ENCODE measurements around the gene FXYD7. TPM values are rescaled to one million over a fixed set of nuclear protein-coding genes. Genes with fewer than 3 reads are reported as not detected.

FXYD7 gene
- total RNA-seq, 4 donors from 2014 or later, result not detected

DNA sequence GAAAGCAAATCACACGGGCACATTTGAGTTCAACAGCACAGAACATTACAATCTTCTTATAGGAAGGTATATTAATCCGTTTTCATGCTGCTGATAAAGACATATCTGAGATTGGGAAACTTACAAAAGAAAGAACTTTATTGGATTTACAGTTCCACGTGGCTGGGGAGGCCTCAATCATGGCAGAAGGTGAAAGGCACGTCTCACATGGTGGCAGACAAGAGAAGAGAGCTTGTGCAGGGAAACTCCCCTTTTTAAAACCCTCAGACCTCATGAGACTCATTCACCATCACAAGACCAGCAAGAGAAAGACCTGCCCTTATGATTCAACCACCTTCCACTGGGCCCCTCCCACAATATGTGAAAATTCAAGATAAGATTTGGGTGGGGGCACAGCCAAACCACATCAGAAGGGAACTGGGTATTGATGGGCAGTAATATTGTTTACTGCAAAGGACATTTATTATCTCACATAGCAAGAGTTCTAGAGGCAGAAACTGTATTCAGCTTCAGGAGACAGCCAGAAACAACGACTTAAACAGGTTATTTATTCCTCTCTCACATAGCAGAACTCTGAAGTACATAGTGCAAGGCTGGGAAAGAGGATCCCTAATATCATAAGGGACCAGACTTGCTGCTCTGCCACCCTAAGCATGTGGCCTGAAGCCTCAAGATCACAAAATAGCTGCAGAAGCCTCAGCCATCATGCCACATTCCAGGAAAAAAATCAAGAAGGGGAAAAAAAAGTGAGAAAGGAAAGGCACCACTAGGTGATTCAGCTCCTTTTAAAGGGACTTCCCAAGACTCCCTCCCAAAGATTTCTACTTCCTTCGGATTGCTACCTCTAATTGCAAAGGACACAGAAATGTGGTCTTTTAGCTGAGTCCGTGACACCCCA is 34.6 kb downstream of the FXYD7 start:
- no peak overlapping the region for H3K4me3 ChIP-seq
- intact Hi-C loops (cut with DNase I), result no loop called here
- H3K27me3 ChIP-seq, result peaks cover 0 to 3% (median 0%) of the 10 kb centered on the region in 4 donors
- TF ChIP-seq, protein P1, sequence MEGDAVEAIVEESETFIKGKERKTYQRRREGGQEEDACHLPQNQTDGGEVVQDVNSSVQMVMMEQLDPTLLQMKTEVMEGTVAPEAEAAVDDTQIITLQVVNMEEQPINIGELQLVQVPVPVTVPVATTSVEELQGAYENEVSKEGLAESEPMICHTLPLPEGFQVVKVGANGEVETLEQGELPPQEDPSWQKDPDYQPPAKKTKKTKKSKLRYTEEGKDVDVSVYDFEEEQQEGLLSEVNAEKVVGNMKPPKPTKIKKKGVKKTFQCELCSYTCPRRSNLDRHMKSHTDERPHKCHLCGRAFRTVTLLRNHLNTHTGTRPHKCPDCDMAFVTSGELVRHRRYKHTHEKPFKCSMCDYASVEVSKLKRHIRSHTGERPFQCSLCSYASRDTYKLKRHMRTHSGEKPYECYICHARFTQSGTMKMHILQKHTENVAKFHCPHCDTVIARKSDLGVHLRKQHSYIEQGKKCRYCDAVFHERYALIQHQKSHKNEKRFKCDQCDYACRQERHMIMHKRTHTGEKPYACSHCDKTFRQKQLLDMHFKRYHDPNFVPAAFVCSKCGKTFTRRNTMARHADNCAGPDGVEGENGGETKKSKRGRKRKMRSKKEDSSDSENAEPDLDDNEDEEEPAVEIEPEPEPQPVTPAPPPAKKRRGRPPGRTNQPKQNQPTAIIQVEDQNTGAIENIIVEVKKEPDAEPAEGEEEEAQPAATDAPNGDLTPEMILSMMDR (IDR thresholded peaks at IDR 0.05), result no peak
- no peaks in the 10 kb centered on the region for H3K36me3 ChIP-seq
- no peaks in the 10 kb centered on the region for H3K4me1 ChIP-seq
- H3K9me3 ChIP-seq, result no peaks in the 10 kb centered on the region
- H3K27ac ChIP-seq, result no peak overlapping the region
- DNase-seq, result no peak
- WGBS, 2 donors, result 69 to 70% methylated on average over 7 of the region's 7 CpGs

DNA sequence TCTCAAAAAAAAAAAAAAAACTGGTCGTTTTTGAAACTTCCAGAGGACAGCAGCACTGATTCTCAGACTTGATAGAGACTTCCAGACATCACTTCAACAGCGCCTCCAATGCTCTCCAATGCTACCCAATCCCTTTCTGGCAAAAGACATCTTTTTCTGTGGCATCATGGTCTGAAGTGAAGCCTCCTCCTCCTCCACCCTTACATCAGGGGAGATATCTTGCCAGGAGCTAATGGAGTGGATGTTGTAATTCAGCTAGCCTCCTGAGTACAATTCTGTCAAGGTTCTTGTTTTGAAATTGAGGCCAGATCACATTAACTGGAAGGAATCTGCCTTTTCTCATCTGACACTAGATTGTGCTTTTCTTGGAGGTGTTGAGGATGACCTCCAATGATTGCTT is 35.6 kb downstream of the FXYD7 start:
- intact Hi-C loops (cut with DNase I), result no loop called here
- Histone ChIP-seq H3K36me3 (no peaks in the 10 kb centered on the region), H3K27ac (no peak overlapping the region), H3K4me3 (no peak overlapping the region), H3K27me3 (peaks cover 0 to 6% (median 0%) of the 10 kb centered on the region in 4 donors), H3K9me3 (no peaks in the 10 kb centered on the region), H3K4me1 (no peaks in the 10 kb centered on the region)
- WGBS, 2 donors, result 48 to 53% methylated on average over 2 of the region's 2 CpGs
- TF ChIP-seq, protein P1 (IDR thresholded peaks at IDR 0.05), result no peak
- no peak for TF ChIP-seq POLR2A (IDR thresholded peaks at IDR 0.05)
- DNase-seq, result no peak

DNA sequence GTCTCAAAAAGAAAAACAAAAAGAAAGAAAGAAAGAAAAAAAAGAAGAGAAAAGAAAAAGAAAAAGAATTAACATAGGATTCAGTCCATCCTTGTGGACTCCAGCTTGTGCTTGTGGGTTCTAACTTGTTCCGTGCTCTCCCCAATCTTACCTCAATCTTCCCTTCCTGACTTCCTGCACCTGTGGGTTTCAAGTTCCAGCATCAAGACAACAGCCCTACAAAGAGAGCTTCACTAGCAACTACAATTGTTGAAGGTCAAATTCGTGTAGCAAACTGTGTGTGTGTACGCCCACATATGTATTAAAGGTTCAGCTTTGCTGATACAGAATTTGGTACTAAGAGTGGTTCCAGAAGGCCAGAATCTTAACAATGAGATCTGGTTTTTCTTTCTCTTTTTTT is 36.8 kb downstream of the FXYD7 start:
- no peak overlapping the region for H3K27ac ChIP-seq
- TF ChIP-seq POLR2A (IDR thresholded peaks at IDR 0.05), result no peak
- TF ChIP-seq, protein P1 (IDR thresholded peaks at IDR 0.05), result no peak
- intact Hi-C loops (cut with DNase I), result no loop called here
- no peak overlapping the region for H3K4me3 ChIP-seq
- H3K4me1 ChIP-seq, result no peaks in the 10 kb centered on the region
- no peak for DNase-seq
- 68 to 76% methylated on average over 3 of the region's 3 CpGs for WGBS, 2 donors
- no peaks in the 10 kb centered on the region for H3K36me3 ChIP-seq
- H3K9me3 ChIP-seq, result no peaks in the 10 kb centered on the region
- peaks cover 0 to 6% (median 0%) of the 10 kb centered on the region in 4 donors for H3K27me3 ChIP-seq

DNA sequence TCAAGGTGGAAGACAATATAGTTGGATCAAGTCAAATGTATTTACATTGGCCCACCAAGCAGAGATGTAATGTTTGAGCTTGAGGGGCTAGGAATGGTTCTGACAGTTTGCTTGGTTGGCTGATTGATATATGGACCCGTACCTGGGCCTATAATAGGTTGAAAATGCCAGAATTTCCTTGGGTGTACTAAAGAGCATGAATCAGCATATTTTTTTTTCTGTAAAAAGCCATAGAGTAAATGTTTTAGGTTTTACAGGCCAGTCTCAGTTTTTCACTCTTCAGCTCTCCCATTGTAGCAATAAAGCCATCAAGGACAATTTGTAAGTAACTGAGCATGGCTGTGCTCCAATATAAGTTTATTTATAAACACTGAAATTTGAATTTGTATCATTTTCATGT is 38.3 kb downstream of the FXYD7 start:
- Histone ChIP-seq H3K27me3 (peaks cover 0 to 6% (median 0%) of the 10 kb centered on the region in 4 donors), H3K4me3 (no peak overlapping the region), H3K9me3 (no peaks in the 10 kb centered on the region), H3K36me3 (no peaks in the 10 kb centered on the region), H3K4me1 (no peaks in the 10 kb centered on the region), H3K27ac (no peak overlapping the region)
- TF ChIP-seq POLR2A (IDR thresholded peaks at IDR 0.05), result no peak
- TF ChIP-seq, protein P1 (IDR thresholded peaks at IDR 0.05), result no peak
- intact Hi-C loops (cut with DNase I), result no loop called here
- DNase-seq, result no peak
- WGBS, 2 donors, result 82 to 86% methylated on average over 1 of the region's 1 CpG

DNA sequence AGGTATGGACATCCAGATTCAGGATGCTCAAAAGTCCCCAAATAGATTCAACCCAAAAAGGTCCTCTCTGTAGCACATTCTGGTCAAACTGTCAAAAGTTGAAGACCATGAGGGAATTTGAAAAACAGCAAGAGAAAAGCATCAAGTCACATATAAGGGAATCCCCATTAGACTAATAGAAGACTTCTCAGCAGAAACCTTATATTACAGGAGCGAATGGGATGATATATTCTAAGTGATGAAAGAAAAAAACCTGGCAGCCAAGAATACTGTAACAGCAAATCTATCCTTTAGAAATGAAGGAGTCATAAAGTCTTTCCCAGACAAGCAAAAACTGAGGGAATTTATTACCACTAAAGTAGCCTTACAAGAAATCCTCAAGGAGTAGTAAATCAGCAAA is 41.2 kb downstream of the FXYD7 start:
- intact Hi-C loops (cut with DNase I), result no loop called here
- H3K27ac ChIP-seq, result no peak overlapping the region
- DNase-seq, result no peak
- WGBS, 2 donors, result 85 to 88% methylated on average over 1 of the region's 1 CpG
- H3K9me3 ChIP-seq, result no peaks in the 10 kb centered on the region
- no peaks in the 10 kb centered on the region for H3K36me3 ChIP-seq
- peaks cover 0 to 6% (median 0%) of the 10 kb centered on the region in 4 donors for H3K27me3 ChIP-seq
- no peak overlapping the region for H3K4me3 ChIP-seq
- H3K4me1 ChIP-seq, result no peaks in the 10 kb centered on the region
- TF ChIP-seq, protein P1 (IDR thresholded peaks at IDR 0.05), result no peak
- TF ChIP-seq POLR2A (IDR thresholded peaks at IDR 0.05), result no peak

All from esophagus squamous epithelium (tissue), 5 donors.